ENCODE measurements around the gene MRPL41. TPM values are rescaled to one million over a fixed set of nuclear protein-coding genes. Genes with fewer than 3 reads are reported as not detected.
A peak's percentile ranks its signal among the peaks of the same experiment; 100 is the strongest.

The MRPL41 gene
- total and polyA plus RNA-seq, 2 of the 13 experiments (the other 11 are each of a cell fraction or from before 2014, with no cell fraction given) = 20.9 to 54.0 TPM

DNA sequence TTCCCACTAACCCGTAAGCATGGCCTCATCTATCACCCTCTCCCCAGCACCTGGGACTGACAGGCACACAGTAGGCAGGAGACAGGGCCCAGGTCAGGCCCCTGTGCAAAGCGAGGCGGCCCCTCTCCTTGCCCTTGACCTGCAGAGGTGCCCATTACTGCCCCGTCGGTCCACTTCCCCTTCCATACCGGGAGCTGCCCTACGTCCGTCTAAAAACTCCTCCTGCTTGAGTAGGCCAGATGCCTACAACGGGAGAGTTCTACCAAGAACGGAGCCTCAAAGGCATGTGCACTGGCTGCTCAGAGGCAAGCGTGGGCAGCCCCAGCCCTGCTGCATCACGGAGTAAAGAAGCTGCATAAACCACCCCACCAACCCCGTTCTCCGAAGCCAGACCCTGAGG lies 31.7 kb downstream of the MRPL41 start (continued):
- TF ChIP-seq, protein P1, sequence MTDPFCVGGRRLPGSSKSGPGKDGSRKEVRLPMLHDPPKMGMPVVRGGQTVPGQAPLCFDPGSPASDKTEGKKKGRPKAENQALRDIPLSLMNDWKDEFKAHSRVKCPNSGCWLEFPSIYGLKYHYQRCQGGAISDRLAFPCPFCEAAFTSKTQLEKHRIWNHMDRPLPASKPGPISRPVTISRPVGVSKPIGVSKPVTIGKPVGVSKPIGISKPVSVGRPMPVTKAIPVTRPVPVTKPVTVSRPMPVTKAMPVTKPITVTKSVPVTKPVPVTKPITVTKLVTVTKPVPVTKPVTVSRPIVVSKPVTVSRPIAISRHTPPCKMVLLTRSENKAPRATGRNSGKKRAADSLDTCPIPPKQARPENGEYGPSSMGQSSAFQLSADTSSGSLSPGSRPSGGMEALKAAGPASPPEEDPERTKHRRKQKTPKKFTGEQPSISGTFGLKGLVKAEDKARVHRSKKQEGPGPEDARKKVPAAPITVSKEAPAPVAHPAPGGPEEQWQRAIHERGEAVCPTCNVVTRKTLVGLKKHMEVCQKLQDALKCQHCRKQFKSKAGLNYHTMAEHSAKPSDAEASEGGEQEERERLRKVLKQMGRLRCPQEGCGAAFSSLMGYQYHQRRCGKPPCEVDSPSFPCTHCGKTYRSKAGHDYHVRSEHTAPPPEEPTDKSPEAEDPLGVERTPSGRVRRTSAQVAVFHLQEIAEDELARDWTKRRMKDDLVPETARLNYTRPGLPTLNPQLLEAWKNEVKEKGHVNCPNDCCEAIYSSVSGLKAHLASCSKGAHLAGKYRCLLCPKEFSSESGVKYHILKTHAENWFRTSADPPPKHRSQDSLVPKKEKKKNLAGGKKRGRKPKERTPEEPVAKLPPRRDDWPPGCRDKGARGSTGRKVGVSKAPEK (CRISPR knock-in tag; IDR thresholded peaks at IDR 0.05; ENCODE audit: borderline replicate concordance) = no peak
- no peak for TF ChIP-seq POLR2A (IDR thresholded peaks at IDR 0.05; ENCODE audit: insufficient read depth in 1 of 2, low read depth in 2 of 2, low read length in 2 of 2)
- TF ChIP-seq KLF6 (CRISPR knock-in tag; IDR thresholded peaks at IDR 0.05) = no peak

DNA sequence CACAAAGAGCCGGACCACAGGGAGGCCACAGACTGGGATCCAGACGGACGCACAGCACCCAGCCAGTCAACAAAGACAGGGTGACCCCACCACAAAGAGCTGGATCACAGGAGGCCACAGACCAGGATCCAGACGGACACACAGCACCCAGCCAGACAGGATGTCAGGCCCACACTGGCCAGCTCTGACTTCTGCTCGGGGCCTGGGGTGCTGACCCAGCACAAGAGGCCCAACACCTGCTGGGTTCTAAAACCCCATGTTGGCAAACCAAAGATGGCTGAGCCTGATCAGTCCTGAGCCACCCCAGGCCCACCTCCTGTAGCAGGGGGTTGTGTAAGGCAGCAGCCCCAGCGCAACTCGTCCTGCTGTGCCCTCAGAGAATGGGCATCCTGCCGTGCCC lies 32.3 kb downstream of the MRPL41 start:
- CTCF ChIA-PET (ENCODE audit: low intra/inter-chr PET ratio, low total read pairs) = no interaction called here
- H3K4me1 ChIP-seq (ENCODE audit: insufficient read depth, low read length) = peaks cover 22% of the 10 kb centered on the region

DNA sequence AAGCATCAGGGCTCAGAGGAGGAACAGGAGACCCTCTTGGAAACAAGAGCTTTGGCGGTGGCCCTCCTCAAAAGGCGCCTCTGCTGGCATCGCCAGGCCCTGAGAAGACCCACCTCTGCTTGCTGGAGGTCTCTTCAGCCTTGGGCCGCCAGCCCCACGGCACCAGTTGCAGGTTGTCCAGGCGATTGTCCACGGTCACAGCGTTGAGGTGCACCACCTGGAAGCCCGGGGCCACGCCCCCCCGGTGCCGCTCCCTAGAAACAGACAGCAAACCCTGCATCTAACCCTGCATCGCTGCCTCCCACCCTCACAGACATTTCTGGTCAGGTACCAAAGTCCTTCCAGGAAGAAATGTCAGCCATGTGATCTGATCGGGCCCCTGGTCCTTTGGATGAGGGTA lies 35.2 kb downstream of the MRPL41 start:
- peaks cover 24% of the 10 kb centered on the region for H3K4me1 ChIP-seq (ENCODE audit: insufficient read depth, low read length)
- H3K4me2 ChIP-seq (ENCODE audit: low read depth, low read length) = no peak overlapping the region
- in situ Hi-C loops (cut with HindIII; ENCODE audit: extremely low pct_ligation_motif_present, low pct_unique_long_range_greater_than_20kb) (no loop called here), intact Hi-C loops (cut with micrococcal nuclease; ENCODE audit: unreplicated experiment) (no loop called here)
- no peak overlapping the region for H2AFZ ChIP-seq (ENCODE audit: low read length)
- peaks cover 22 to 59% of the 10 kb centered on the region in 2 experiments for H3K36me3 ChIP-seq (replicated peaks in 1 of 2; ENCODE audit: control insufficient read depth in 1 of 2, insufficient read depth in 2 of 2, low read length in 2 of 2)
- BruUV-seq (replicated peaks) = no TSS peak
- H4K20me1 ChIP-seq (ENCODE audit: insufficient read depth, low read length) = no peaks in the 10 kb centered on the region
- ChIA-PET POLR2A (no interaction called here), CTCF (ENCODE audit: low intra/inter-chr PET ratio, low total read pairs) (no interaction called here)
- H3K79me2 ChIP-seq (ENCODE audit: insufficient read depth, low read length) = peaks cover 19% of the 10 kb centered on the region
- H3K9me3 ChIP-seq (ENCODE audit: low read length) = no peaks in the 10 kb centered on the region
- FAIRE-seq = no peak
- H3K4me3 ChIP-seq (replicated peaks in 1 of 3; ENCODE audit: insufficient read depth in 1 of 3, low read depth in 2 of 3, low read length in 3 of 3) = no peak overlapping the region
- no peak for ATAC-seq
- TF ChIP-seq AGO2 (optimal IDR thresholded peaks at IDR 0.05; ENCODE audit: low read depth, low read length) (peak; percentile 39), ZNF3 (CRISPR knock-in tag; IDR thresholded peaks at IDR 0.05) (no peak)
- H3K9ac ChIP-seq (ENCODE audit: insufficient read depth, low read depth, low read length) = no peak overlapping the region
- WGBS (ENCODE audit: low lambda C conversion rate) = 94% methylated on average over 13 of the region's 14 CpGs
- no peak overlapping the region for H3K27ac ChIP-seq (ENCODE audit: extremely low read length, insufficient read depth, low read length)
- no peaks in the 10 kb centered on the region for H3K27me3 ChIP-seq (ENCODE audit: control insufficient read depth in 1 of 2, insufficient read depth in 2 of 2, low read length in 2 of 2)
- DNase-seq (ENCODE audit: low spot score) = no peak

More for the DNA sequence above, 32.3 kb downstream of the MRPL41 start:
- Histone ChIP-seq H3K9me3 (ENCODE audit: low read length) (no peaks in the 10 kb centered on the region), H3K9ac (ENCODE audit: insufficient read depth, low read depth, low read length) (no peak overlapping the region), H3K27ac (ENCODE audit: extremely low read length, insufficient read depth, low read length) (no peak overlapping the region), H3K79me2 (ENCODE audit: insufficient read depth, low read length) (peaks cover 10% of the 10 kb centered on the region), H3K4me2 (ENCODE audit: low read depth, low read length) (no peak overlapping the region), H3K36me3 (replicated peaks in 1 of 2; ENCODE audit: control insufficient read depth in 1 of 2, insufficient read depth in 2 of 2, low read length in 2 of 2) (peaks cover 24 to 68% of the 10 kb centered on the region in 2 experiments), H4K20me1 (ENCODE audit: insufficient read depth, low read length) (no peaks in the 10 kb centered on the region), H3K4me3 (replicated peaks in 1 of 3; ENCODE audit: insufficient read depth in 1 of 3, low read depth in 2 of 3, low read length in 3 of 3) (no peak overlapping the region), H2AFZ (ENCODE audit: low read length) (no peak overlapping the region), H3K27me3 (ENCODE audit: control insufficient read depth in 1 of 2, insufficient read depth in 2 of 2, low read length in 2 of 2) (no peaks in the 10 kb centered on the region)
- intact Hi-C loops (cut with micrococcal nuclease; ENCODE audit: unreplicated experiment) (no loop called here), in situ Hi-C loops (cut with HindIII; ENCODE audit: extremely low pct_ligation_motif_present, low pct_unique_long_range_greater_than_20kb) (no loop called here)
- TF ChIP-seq RBFOX2 (IDR thresholded peaks at IDR 0.05; ENCODE audit: low read depth, low read length) (0 out of 2 replicates have a peak, but pooled peaks have one; percentile 16), SMYD3 (CRISPR knock-in tag; IDR thresholded peaks at IDR 0.05) (no peak), ZNF652 (CRISPR knock-in tag; IDR thresholded peaks at IDR 0.05; ENCODE audit: borderline replicate concordance, low read depth) (no peak)
- FAIRE-seq = no peak
- BruUV-seq (replicated peaks) = no TSS peak
- no peak for DNase-seq (ENCODE audit: low spot score)
- WGBS (ENCODE audit: low lambda C conversion rate) = 100% methylated on average over 6 of the region's 8 CpGs
- POLR2A ChIA-PET = no interaction called here
- no peak for ATAC-seq

All from HepG2 (cell line).